Measurements from ENCODE around the gene RTEL1.
"Not testable (repeated sequence)": the region's sequence is repeated elsewhere in the genome, so short reads cannot be mapped to it uniquely, and the experiment has no call there.

RTEL1 gene

GRCh38 chr20:63657937-63658748 is at the start of gene RTEL1:
Gene RTEL1, plus strand, starts transcription at chr20:63658312. Its CDS starts 1,091 bp downstream, at chr20:63659403.
- peak; percentile 77 to 83 (median 82) for DNase-seq (ENCODE audit: low read depth in 3 of 3)

GRCh38 chr20:63610581-63611435 is 47.3 kb upstream of the RTEL1 start:
- DNase-seq (ENCODE audit: low read depth in 3 of 3): no peak

- DNase-seq (ENCODE audit: low read depth in 3 of 3): no peak
Measured at GRCh38 chr20:63611646-63612045, 46.5 kb upstream of the RTEL1 start.

GRCh38 chr20:63612276-63612931 is 45.7 kb upstream of the RTEL1 start:
- DNase-seq (ENCODE audit: low read depth in 3 of 3): no peak

GRCh38 chr20:63613863-63614594 is 44.1 kb upstream of the RTEL1 start:
- not testable (repeated sequence) for DNase-seq (ENCODE audit: low read depth in 3 of 3)

GRCh38 chr20:63617092-63617875 is 40.8 kb upstream of the RTEL1 start:
- no peak for DNase-seq (ENCODE audit: low read depth in 3 of 3)

GRCh38 chr20:63617876-63618265 is 40.2 kb upstream of the RTEL1 start:
- no peak for DNase-seq (ENCODE audit: low read depth in 3 of 3)

GRCh38 chr20:63618291-63618980 is 39.7 kb upstream of the RTEL1 start:
- DNase-seq (ENCODE audit: low read depth in 3 of 3): no peak

- DNase-seq (ENCODE audit: low read depth in 3 of 3): no peak
Measured at GRCh38 chr20:63619086-63619485, 39.0 kb upstream of the RTEL1 start.

- no peak for DNase-seq (ENCODE audit: low read depth in 3 of 3)
Measured at GRCh38 chr20:63619505-63619904, 38.6 kb upstream of the RTEL1 start.

- no peak for DNase-seq (ENCODE audit: low read depth in 3 of 3)
Measured at GRCh38 chr20:63620991-63621390, 37.1 kb upstream of the RTEL1 start.

GRCh38 chr20:63622096-63622495 is 36.0 kb upstream of the RTEL1 start:
- DNase-seq (ENCODE audit: low read depth in 3 of 3): no peak

GRCh38 chr20:63622732-63623131 is 35.4 kb upstream of the RTEL1 start:
- no peak for DNase-seq (ENCODE audit: low read depth in 3 of 3)

GRCh38 chr20:63624486-63624885 is 33.6 kb upstream of the RTEL1 start:
- no peak for DNase-seq (ENCODE audit: low read depth in 3 of 3)

GRCh38 chr20:63625771-63626423 is 32.2 kb upstream of the RTEL1 start:
- no peak for DNase-seq (ENCODE audit: low read depth in 3 of 3)

- peak in 2 of 3 donors; percentile 47 to 64 for DNase-seq (ENCODE audit: low read depth in 3 of 3)
Measured at GRCh38 chr20:63626424-63627128, 31.5 kb upstream of the RTEL1 start, which contains the start of gene GMEB2. Gene GMEB2, minus strand, starts transcription at chr20:63627101. Its CDS starts 7,704 bp downstream, at chr20:63619397.

GRCh38 chr20:63627129-63627750 is 30.9 kb upstream of the RTEL1 start:
- peak; percentile 87 to 89 (median 89) for DNase-seq (ENCODE audit: low read depth in 3 of 3)

- no peak for DNase-seq (ENCODE audit: low read depth in 3 of 3)
Measured at GRCh38 chr20:63627751-63628245, 30.3 kb upstream of the RTEL1 start.

Measured in stimulated activated CD4-positive, alpha-beta T cell treated with anti-CD3 and anti-CD28 coated beads, TNF-alpha, amount 100 ng/mL, for 48 hours (primary cell).